ENCODE results near the gene ZNF618.
"Not testable (repeated sequence)": the region's sequence is repeated elsewhere in the genome, so short reads cannot be mapped to it uniquely, and the experiment has no call there.

Gene ZNF618

DNA sequence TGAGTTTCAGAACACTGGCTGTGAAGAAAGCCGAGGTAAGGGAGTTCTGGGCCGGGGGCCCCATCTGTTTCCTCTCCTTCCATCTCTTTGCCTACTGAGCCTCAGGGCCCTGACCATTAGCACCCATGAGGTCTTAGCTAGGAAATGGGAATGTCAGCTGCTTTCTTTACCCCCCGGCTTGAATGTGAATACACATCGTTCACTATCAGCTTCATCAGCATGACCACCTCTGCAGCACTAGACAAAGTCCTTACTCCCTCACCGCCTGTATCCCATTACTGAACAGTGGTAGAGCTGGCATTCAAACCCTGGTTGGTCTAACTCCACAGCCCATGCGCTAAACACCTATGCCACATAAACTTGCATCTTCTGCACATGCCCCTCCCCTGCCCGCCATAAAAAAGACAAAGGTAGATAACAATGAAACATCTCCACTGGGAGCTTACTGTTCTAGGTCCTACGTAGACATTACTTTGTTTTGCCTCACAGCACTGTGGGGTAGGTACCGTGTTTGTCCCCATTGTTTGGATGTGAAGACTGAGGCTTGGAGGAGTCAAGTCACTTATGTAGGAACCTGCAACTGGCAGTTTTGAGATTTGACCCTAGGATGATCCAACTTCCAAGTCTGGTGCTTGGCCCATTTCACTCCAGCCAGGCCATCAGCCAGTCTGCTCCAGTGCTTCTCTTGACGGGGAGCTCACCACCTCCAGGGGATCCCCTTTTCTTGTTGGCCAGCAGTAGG lies 108.7 kb downstream of the ZNF618 start:
- FAIRE-seq = no peak
- no peak for DNase-seq (ENCODE audit: insufficient read length, low spot score)

DNA sequence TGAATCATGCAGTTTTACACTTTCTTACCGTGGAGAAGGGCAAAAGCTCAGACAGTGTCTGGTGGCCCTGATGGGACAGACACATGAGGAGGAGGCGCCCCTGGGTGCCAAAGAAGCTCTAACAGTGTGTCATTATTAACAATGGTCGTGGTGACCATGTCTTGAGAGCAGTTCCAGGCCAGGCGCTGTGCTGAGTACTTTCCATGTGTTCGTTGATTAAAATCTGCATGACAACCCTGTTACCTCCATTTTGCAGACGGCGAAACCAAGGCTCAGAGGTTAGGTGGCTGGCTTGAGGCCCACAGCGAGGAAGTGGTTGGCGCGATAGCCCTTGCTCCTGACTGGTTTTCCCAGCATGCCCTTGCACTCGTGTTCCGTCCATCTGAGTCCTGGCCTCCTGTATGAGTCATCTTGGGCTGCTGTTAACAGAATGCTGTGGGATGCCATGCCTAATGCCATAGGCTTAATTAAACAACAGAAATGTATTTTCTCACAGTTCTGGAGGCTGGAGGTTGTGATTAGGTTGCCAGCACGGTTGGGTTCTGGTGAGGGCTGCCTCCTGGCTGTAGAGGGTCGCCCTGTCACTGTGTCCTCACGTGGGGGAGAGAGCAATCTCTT lies 110.0 kb downstream of the ZNF618 start:
- FAIRE-seq (no peak), DNase-seq (ENCODE audit: insufficient read length, low spot score) (no peak)

DNA sequence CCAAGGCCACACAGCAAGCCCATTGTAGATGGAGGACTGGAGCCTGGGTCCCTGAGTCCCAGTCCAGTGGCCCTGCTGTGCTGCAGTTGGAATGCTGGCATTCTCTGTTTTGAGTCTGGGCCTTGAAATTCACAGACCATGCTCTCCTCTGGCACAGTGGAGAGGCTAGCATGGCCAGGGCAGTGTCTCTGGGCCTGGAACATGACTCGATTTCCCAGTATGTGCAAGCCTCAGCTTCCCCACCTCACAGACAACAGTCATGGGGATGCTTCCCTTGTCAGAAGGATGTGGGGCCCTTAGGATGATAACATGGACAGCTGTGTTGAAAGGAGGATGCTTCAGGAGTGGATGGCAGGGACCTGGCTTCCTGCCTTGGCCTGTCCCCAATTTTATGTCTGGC lies 110.8 kb downstream of the ZNF618 start:
- DNase-seq (ENCODE audit: insufficient read length, low spot score) (no peak), FAIRE-seq (no peak)

DNA sequence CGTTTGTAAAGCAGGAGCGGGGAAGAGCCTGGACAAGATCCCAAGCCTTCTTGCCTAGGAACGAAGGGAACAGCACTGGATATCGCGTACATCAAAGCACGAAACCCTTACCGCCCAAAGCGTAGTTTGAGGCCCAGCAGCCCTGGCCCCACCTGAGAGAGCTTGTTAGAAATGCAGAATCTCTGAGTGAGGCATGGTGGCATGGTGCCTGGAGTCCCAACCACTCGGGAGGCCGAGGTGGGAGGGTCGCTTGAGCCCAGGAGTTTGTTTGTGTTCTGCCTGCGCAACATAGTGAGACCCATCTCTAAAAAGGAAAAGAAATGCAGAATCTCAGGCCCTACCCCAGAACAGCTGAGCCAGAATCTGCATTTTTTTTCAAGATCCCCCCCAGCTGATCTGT lies 111.4 kb downstream of the ZNF618 start:
- FAIRE-seq = no peak
- no peak for DNase-seq (ENCODE audit: insufficient read length, low spot score)

DNA sequence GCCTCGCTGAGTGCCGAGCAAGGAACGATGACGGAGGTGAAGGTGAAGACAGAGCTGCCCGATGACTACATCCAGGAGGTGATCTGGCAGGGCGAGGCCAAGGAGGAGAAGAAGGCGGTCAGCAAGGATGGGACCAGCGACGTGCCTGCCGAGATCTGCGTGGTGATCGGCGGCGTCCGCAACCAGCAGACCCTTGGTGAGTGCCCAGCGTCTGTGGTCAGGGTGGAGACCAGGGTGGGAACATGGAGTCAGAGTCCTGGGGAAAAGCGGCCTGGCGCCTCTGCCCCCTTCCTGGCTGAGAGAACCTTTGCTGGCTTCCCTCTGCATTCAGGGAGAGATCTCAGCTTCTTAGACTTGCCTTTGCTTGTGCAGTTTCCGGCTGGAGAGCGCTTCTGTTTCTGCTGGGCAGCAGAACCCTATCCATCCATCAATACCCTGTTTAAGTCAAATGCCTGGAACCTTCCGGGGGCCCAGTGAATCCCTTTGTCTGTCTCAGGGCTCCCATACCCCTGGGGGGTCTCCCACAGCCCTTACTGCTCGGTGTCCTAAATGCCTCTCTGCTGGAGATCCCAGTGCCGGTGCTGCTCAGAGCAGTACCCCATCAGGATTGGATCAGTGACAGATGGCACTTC lies 112.4 kb downstream of the ZNF618 start:
- DNase-seq (ENCODE audit: insufficient read length, low spot score) = no peak
- no peak for FAIRE-seq

DNA sequence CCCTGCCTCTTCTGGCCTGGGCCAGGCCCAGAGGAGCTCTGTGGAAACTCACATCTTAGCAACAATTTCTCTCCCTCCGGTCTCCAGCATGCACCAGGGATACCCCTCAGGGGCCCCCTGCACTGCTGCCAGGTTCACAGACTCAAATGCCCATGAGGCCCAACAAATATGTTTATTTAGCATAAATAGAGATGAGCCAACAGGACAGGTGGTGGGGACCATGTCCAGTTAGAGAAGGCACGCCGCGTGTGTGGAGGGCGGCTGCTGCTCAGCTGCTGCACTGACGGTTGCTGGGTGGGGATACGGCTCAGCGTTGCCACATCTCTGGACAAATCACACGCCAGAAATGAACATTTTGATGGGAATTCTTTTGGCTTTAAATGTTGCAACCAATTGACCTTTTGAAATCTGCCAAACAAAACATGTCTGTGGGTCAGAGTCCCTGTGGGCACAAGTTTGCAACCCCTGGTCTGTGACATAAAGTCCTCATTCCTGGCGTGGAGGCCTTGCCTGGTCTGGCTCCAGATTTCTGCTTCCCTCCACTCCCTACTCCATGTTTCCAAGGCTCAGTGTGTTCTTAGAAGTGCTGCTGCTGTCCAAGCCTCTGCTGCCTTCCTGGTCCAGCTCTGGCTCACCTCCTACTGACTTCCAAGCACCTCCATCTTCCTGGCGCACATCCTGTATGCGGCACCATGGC lies 113.1 kb downstream of the ZNF618 start:
- no peak for DNase-seq (ENCODE audit: insufficient read length, low spot score)
- no peak for FAIRE-seq

DNA sequence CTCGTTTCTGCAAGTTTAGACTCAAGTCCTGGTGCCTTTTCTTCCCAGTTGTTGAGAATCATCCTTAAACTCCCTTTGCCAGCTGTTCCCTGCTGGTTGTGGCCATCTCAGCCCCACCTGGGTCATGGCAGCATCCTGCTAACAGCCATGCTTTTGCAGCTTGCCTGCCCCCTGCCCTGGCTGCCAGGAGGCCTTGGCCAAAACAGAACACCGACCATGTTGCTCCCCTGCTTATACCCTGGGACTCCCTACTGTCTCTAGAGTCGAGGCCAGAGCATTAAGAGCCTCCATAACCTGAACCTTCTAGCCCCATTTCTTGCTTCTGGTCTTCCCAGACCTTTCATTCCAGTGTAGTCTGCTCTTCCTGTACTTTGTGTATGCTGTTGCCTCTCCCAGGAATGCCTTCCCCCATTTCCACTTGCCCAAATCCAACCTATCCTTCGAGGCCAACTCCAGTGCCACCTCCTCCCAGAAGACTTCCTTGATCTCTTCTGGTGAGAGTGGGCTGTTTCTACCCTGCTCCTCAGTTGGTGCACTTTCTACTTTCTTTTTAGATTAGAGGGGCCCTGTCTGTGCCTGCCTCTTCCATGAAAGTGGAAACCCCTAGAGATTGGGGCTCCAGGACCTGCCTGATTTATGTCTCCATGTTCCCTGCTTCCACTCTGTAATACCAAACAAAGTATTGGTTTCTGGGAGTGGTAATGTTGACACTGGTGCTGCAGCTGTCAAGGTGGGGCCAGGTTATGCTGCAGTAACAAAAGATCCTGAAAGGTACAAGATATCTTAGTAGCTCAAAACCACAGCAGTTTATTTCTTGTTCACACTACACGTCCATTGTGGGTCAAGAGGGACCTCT lies 113.8 kb downstream of the ZNF618 start:
- FAIRE-seq = no peak
- DNase-seq (ENCODE audit: insufficient read length, low spot score) = no peak

DNA sequence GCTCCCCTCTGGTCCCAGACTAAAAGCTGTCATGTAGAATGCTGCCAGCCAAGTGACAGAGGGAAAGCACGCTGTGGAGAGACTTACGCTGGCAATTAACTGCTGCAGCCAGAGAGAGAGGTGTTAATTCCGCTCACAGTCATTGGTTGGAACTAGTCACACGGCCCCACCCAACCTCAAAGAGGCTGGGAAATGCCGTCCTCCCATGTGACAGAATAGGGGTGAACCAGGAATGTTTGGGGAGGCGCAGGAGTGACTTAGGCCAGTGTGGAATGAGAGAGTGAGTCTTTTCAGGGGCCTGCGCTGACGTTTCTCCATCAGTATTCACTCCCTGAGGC lies 114.4 kb downstream of the ZNF618 start:
- DNase-seq (ENCODE audit: insufficient read length, low spot score) = no peak
- no peak for FAIRE-seq

DNA sequence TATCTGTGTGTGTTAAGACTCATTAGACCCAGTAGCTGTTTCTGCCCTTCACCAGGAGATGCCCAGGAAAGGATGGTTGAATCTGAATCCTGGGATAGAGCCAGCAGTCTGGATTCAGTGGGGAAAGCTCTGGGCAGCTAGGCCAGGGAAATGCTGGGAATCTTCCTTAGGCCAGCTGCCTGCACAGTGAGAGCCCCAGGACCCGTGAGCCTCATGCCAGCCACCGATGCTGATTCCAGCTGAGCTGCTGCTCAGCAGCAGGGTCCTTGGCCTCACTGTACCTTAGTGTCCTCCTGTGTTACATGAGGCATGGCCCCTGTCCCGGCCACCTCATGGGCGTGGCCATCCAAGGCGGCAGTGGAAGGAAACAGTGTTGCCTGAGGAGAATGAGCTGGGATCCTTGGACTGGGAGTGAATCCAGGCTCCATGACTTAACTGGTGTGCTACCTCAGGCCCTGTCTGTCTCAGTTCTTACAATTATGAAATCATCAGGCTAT lies 114.9 kb downstream of the ZNF618 start:
- no peak for DNase-seq (ENCODE audit: insufficient read length, low spot score)
- no peak for FAIRE-seq

DNA sequence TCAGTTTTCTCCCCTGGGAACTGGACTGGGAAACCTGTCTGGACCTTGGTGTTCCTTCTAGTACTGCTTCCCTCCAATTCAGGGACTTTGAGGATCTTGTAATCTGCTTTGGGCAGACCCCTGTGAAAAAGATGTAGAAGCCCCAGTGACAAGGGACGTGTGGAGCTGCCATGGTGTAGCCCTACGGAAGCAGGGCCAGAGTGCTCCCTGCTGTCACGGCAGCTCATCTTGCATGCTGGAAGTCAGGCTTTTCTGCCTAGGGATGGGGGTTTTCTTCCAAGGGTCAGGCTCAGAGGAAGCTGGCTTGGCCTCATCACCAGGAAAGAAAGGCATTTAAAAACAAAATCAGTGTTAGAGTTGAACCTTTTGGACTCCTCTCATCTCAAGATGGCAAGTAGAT lies 115.6 kb downstream of the ZNF618 start:
- DNase-seq (ENCODE audit: insufficient read length, low spot score) (no peak), FAIRE-seq (no peak)

DNA sequence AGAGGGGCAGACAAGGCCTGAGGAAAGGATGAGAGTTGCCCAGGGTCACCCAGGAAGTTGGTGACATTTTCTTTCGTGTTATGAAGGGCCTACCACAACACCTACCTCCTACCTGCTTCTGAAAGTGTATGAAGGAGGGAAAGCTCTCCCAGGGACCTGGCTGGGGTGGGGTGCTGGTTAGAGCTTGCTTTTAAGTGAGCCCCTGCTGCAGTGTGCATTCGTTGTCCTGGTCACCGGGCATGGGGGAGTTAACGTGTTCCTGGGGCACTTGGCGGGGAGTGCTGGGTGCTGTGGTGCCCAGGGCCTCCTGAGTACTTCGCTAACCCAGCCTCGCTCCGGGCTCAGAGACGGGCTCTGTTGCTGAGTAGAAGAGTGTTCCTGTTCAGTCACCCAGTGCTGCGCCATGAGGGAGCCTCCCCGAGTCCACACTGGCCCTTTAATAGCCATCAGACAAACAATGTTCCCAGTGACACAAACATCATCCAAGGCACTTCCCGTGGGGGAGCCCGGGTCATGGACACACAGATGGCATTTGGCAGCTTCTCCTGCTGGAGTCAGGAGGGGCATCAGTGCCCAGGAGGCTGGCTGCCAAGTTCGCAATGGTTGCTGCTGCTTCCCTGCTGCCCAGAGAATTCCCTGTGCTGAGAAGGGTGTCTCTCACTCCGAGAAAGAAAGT lies 116.3 kb downstream of the ZNF618 start:
- no peak for FAIRE-seq
- DNase-seq (ENCODE audit: insufficient read length, low spot score) = no peak

DNA sequence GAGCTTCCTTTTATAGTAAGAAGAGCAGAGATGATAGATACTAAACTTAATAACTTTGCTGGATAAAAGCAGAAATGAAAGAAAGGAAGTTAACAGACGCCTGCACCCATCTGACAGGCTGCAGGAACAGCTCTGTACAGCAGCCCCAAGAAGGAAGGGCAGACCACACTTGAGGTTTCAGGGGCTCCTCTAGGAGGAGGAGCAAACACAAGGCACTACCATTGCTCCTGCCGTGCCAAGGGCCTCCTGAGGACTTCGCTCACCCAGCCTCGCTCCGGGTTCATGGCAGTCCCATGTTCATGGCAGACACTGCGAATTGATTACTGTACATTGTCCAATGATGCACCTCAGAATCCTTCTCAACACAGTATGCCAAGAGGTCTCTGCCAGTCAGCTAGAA lies 116.9 kb downstream of the ZNF618 start:
- FAIRE-seq (no peak), DNase-seq (ENCODE audit: insufficient read length, low spot score) (no peak)

DNA sequence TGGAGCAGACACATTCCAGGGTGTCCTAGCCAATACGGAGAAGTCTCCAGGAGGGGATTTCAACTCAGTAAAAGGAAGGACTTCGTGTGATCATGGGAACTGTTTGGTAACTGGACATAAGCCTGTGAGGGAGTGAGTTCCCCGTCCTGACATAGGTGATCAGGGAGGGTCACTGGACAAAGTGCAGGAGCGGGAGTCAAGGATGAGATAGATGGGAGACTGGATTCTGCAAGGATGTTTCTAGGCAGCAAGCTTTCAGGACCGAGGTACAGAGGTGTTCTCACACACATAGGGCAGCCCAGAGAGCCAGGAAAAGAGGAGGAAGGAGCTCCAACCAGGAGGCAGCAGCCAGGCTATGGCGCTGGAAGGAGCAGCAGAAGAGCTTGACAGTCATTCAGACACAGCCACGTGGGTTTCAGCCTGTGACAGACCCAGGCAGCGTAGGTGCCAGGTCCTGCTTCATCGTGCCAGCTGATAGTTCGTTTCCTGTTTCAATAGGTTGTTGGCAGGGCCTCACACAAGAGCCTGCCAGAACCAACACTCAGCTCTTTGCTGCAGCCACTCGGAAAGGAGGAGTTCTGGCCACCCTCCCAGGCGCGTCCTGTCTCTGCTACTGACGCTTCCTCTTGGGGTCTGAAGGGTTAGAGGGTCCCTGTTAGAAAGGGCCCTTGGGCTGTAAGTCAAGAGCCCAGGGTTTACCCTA lies 117.9 kb downstream of the ZNF618 start:
- FAIRE-seq (no peak), DNase-seq (ENCODE audit: insufficient read length, low spot score) (no peak)

DNA sequence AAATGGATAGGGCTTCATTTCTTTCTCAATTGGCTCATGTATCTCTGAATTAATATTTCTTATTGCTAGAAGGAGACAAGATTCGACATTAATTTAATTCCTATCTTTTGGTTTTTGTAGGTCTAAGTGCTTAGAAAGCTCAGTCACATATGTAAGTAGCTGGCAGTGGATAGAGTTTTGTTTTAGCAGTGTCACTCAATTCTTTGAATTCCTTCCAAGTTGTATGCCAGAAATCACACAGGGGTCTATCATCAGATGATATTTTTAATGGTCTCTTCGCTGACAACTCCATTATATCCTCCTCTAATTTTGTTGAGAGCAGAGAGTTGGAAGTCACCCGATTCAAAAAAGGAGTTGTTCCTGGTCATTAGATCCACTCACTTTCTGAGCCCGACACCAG lies 119.3 kb downstream of the ZNF618 start:
- DNase-seq (ENCODE audit: insufficient read length, low spot score) (no peak), FAIRE-seq (no peak)

DNA sequence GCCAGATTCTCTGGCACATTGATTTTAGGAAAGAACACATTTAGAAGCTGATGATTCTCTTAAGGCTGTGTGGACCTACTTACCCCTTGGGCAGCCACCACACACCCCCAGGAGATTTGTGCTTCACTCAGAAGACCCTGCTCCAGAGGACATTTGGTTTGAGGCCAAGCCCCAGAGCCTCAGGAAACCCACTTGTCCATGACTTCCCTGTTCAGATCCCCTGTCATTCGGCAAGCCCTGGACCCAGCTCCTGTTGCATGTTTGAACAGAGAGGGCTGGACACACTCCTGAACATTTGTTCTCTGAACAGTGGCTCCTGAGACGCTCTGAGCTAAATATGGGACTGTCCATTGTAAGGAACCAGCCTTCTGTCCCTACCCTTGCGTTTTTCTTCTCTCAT lies 119.9 kb downstream of the ZNF618 start:
- FAIRE-seq = no peak
- DNase-seq (ENCODE audit: insufficient read length, low spot score) = no peak

DNA sequence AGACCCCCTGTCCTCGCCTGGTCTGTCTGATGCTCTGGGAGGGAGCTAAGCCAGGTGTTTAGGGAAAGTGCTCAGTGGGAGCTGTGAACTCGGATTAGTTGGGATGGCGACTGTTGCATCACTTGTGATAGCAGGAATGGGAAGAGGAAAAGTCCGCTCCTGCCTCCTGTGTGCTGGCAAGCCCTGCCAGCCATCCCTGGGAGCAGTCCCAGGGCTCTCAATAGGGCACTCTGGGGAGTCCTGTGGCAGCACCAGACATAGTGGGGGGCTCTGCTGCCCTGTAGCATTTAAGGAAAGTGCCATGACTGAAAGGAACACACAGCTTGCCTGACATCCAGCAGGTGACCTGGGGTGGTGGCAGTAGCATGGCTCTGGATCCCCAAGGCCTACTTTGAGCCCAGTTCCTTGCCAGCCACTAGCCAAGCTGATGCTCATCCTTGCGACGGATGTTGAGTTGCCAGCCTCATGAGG lies 120.5 kb downstream of the ZNF618 start:
- FAIRE-seq (no peak), DNase-seq (ENCODE audit: insufficient read length, low spot score) (no peak)

DNA sequence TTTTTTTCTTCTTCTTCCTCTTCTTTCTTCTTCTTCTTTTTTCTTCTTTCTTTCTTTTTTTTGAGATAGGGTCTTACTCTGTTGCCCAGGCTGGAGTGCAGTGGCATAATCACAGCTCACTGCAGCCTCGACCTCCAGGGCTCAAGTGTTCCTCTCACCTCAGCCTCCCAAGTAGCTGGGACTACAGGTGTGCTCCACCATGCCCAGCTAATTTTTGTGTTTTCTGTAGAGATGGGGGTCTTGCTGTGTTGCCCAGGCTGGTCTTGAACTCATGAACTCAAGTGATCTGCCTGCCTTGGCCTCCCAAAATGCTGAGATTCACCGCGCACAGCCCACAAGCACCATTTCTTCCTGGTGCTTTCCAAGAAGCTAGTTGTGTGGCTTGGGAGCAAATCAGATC lies 121.0 kb downstream of the ZNF618 start:
- FAIRE-seq; DNase-seq (ENCODE audit: insufficient read length, low spot score): not testable (repeated sequence)

DNA sequence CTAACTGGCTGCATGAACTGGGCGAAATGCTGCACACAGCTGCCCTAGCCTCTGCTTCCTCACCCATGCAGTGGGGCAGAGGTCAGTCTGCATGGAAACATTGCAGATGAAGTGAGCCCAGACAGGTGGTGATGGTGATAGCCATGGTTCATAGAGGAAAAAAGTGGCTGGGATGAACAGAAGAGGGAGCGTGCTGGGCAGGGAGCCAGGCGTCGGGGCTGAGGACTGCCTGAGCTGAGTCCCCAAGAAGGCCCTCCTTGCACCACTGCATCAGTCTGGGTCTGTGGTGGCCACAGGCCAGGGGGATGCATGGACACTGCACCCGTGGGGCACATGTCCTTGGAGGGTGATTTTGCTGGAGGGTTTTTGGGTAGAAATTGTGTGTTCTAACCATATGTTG lies 121.5 kb downstream of the ZNF618 start:
- DNase-seq (ENCODE audit: insufficient read length, low spot score) (no peak), FAIRE-seq (no peak)

DNA sequence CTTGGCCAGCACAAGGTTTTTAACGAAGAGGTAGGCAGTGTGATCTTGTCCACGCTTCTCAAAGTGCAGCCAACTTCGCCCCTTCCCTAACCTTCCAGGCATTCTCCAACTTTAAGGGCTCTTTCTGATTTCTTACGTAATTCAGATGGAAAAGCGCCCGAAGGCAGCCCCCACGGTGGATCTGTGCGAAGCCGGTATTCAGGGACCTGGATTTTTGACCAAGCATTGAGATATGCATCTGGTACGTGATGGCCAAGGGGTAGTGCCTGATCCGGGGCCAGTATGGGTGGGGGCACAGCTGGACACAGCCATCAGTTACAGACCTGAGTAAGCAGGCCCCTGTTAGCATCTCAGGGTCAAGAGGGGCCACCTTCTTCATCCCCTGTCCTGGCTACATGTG lies 122.0 kb downstream of the ZNF618 start:
- DNase-seq (ENCODE audit: insufficient read length, low spot score) (no peak), FAIRE-seq (no peak)

All from HTR-8/SVneo (cell line).